Body of pancreas (tissue), 4 donors: ENCODE results near the gene PRKAG2. TPM values are rescaled to one million over a fixed set of nuclear protein-coding genes. Genes with fewer than 3 reads are reported as not detected.

ENCODE experiments used
- ATAC-seq: fragments of 150-250 bp; one replicate; pipeline ENCODE4 v1.9.1; 2016
- DNase-seq, 4 donors: peaks; one replicate each; pipeline ENCODE4 v3.0.0-alpha.2; 2019
- H3K27ac ChIP-seq, 4 donors: fragments of 200-600 bp; sonication (generic); 1 replicate in 3 of 4; 2 replicates in 1 of 4; pipeline versions ENCODE4 v1.5.1 to v1.6.1; 2016 to 2019; ENCODE audit warnings: mild to moderate bottlenecking in 1 of 4, mixed read lengths in 1 of 4, moderate library complexity in 1 of 4
- H3K27me3 ChIP-seq, 2 donors: fragments of 200-600 bp; sonication (generic); one replicate each; pipeline ENCODE4 v1.6.0; 2016; ENCODE audit warnings: mild to moderate bottlenecking in 1 of 2
- H3K36me3 ChIP-seq, 2 donors: fragments of 200-600 bp; sonication (generic); replicated peaks in 1 of 2; 2 replicates each; pipeline ENCODE4 v1.5.1; 2016; ENCODE audit warnings: low read depth in 2 of 2; ENCODE audit not compliant: insufficient read depth in 1 of 2
- H3K4me1 ChIP-seq: fragments of 200-600 bp; sonication (generic); one replicate; pipeline ENCODE4 v1.6.0; 2016
- H3K4me3 ChIP-seq, 2 donors: fragments of 200-600 bp; sonication (generic); 1 replicate in 1 of 2; 2 replicates in 1 of 2; pipeline ENCODE4 v1.5.1; 2016 to 2019
- H3K9me3 ChIP-seq, 3 donors: fragments of 200-600 bp; sonication (generic); 1 replicate in 2 of 3; 2 replicates in 1 of 3; pipeline ENCODE4 v1.5.1; 2016
- POLR2A ChIP-seq, 3 donors: fragments of 450-650 bp; IDR thresholded peaks; one replicate each; pipeline ENCODE4 v1.6.1; 2016; ENCODE audit warnings: antibody characterized with exemption in 3 of 3, mild to moderate bottlenecking in 2 of 3
- WGBS, 2 donors: methylation state at CpG; one replicate each; pipeline ENCODE4 v1.1.5; 2017; 5-methylcytosine and 5-hydroxymethylcytosine counted together
- intact Hi-C: fragments of 100-400 bp; cut with DNase I; formaldehyde crosslinking; loops from one replicate; pipeline ENCODE4 v1.15.1; 2023
- total RNA-seq, 2 donors: library from RNA; depleted of rRNA; stranded (reverse); fragments of >200 nt; gene quantifications; one replicate each; pipeline ENCODE4 v1.1.0, GENCODE V29; 2016
- TF ChIP-seq, protein P1 (sequence below), 7 experiments: fragments of 450-650 bp in 4 of 7; fragments of 200-600 bp in 3 of 7; sonication (generic) in 3 of 7; IDR thresholded peaks; one replicate each; pipeline ENCODE4 v1.5.1; 2016 to 2019; ENCODE audit warnings: antibody characterized with exemption in 7 of 7

The PRKAG2 gene
- total RNA-seq, 2 donors from 2014 or later: 9.9 to 24.4 TPM

DNA sequence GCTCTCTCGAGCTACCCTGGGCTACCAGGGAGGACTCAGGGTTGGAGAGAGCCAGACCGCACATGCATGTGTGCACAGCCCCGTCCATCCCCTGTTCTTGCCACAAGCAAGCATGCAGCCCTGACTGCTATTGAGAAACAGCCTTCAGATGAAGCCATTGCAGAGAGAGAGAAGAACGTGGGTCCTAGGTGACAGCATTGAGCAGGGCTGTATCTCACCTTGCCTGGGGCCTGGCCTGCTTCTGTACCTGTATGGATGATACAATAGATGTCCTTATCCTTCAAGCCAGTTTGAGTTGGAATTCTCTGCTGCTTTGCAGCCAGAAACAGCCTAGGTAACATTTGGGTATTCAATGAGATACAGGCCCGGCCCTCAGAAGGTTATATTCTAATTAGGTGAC lies 229.9 kb downstream of the PRKAG2 start:
- 77 to 79% methylated on average over 5 of the region's 5 CpGs for WGBS, 2 donors
- no peaks in the 10 kb centered on the region for H3K36me3 ChIP-seq
- DNase-seq: no peak
- H3K4me3 ChIP-seq: no peak overlapping the region
- H3K9me3 ChIP-seq: no peaks in the 10 kb centered on the region
- no peaks in the 10 kb centered on the region for H3K27me3 ChIP-seq
- H3K4me1 ChIP-seq: peaks cover 9% of the 10 kb centered on the region
- no peak for ATAC-seq
- no peak for TF ChIP-seq POLR2A (IDR thresholded peaks at IDR 0.05)
- TF ChIP-seq, protein P1, sequence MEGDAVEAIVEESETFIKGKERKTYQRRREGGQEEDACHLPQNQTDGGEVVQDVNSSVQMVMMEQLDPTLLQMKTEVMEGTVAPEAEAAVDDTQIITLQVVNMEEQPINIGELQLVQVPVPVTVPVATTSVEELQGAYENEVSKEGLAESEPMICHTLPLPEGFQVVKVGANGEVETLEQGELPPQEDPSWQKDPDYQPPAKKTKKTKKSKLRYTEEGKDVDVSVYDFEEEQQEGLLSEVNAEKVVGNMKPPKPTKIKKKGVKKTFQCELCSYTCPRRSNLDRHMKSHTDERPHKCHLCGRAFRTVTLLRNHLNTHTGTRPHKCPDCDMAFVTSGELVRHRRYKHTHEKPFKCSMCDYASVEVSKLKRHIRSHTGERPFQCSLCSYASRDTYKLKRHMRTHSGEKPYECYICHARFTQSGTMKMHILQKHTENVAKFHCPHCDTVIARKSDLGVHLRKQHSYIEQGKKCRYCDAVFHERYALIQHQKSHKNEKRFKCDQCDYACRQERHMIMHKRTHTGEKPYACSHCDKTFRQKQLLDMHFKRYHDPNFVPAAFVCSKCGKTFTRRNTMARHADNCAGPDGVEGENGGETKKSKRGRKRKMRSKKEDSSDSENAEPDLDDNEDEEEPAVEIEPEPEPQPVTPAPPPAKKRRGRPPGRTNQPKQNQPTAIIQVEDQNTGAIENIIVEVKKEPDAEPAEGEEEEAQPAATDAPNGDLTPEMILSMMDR (IDR thresholded peaks at IDR 0.05): no peak
- intact Hi-C loops: no loop called here
- H3K27ac ChIP-seq: no peak overlapping the region

DNA sequence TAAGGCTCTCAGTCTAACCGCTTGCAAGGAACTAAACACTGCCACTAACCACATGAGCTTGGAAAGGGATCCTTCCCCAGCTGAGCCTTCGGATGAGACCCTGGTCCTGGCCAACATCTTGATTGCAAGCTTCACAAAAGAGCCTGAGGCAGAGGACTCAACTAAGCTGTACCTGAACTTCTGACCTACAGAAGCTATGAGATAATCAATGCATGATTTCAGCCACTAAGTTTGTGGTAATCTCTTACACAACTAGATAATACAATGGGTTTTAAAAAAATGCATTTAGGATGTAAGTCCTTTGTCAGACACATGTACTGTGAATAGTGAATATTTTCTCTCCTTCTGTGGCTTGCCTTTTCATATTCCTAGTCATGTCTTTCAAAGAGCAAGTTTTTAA lies 231.6 kb downstream of the PRKAG2 start:
- WGBS, 2 donors: 95 to 100% methylated on average over 2 of the region's 2 CpGs
- intact Hi-C loops: no loop called here
- Histone ChIP-seq H3K4me3 (no peak overlapping the region), H3K36me3 (no peaks in the 10 kb centered on the region), H3K27me3 (no peaks in the 10 kb centered on the region), H3K9me3 (no peaks in the 10 kb centered on the region), H3K4me1 (no peaks in the 10 kb centered on the region), H3K27ac (no peak overlapping the region)
- DNase-seq (no peak), ATAC-seq (no peak)
- TF ChIP-seq, protein P1 (IDR thresholded peaks at IDR 0.05): no peak
- no peak for TF ChIP-seq POLR2A (IDR thresholded peaks at IDR 0.05)

DNA sequence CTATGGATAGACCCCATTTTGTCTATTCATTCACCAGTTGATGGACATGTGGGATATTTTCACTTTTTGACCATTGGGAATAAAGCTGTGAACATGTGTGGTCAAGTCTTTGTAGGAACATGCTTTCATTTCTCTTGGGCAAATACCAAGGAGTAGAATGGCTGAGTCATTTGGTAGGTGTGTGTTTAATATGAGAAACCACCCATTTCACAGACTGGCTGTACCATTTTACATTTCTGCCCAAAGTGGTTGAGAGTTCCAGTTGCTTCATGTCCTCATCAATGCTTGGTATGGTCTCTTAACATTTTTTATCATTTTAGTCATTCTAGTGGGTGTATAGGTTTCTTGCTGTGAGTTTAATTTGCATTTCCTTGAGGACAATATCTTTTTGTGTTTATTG lies 232.4 kb downstream of the PRKAG2 start:
- DNase-seq (no peak), ATAC-seq (no peak)
- Histone ChIP-seq H3K4me1 (no peaks in the 10 kb centered on the region), H3K27ac (no peak overlapping the region), H3K36me3 (no peaks in the 10 kb centered on the region), H3K9me3 (no peaks in the 10 kb centered on the region), H3K4me3 (no peak overlapping the region), H3K27me3 (no peaks in the 10 kb centered on the region)
- intact Hi-C loops: no loop called here
- no peak for TF ChIP-seq POLR2A (IDR thresholded peaks at IDR 0.05)
- TF ChIP-seq, protein P1 (IDR thresholded peaks at IDR 0.05): no peak

DNA sequence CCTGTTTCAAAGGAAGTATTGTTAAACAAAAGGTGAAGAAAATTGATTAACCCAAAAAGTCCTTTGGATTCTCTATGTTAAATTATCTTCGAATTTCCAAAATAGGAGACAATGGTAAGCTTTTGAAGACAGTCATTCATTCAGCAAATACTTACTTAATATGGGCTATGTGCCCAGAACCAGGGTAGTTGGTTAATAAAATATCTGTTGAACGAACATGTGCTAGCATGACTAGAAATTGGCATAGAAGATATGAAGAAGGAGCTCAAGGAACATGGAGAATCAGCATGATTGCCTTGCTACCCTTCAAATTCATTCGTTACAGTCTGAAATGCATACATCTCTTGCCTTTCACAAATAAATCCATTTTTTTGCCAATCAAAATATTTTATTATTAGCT lies 234.2 kb downstream of the PRKAG2 start:
- Histone ChIP-seq H3K27me3 (no peaks in the 10 kb centered on the region), H3K36me3 (no peaks in the 10 kb centered on the region), H3K4me1 (no peaks in the 10 kb centered on the region), H3K9me3 (no peaks in the 10 kb centered on the region), H3K4me3 (no peak overlapping the region), H3K27ac (no peak overlapping the region)
- DNase-seq (no peak), ATAC-seq (no peak)
- no peak for TF ChIP-seq POLR2A (IDR thresholded peaks at IDR 0.05)
- TF ChIP-seq, protein P1 (IDR thresholded peaks at IDR 0.05): no peak
- intact Hi-C loops: no loop called here
- WGBS, 2 donors: 58 to 62% methylated on average over 3 of the region's 3 CpGs

DNA sequence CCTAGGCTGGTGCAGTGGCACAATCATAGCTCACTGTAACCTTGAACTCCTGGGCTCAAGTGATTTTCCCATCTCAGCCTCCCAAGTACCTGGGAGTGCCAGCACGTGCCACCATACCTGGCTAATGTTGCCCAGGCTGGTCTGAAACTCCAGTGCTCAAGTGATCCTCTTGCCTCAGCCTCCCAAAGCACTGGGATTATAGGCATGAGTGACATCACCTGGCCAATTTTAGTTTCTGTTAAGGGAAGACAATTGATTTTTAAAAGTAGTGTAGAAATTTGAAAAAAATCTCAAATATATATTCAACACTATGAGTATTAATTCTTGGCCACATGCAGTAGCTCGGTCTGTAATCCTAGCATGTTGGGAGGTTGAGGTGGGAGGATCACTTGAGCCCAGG lies 235.3 kb downstream of the PRKAG2 start:
- no peak overlapping the region for H3K27ac ChIP-seq
- H3K27me3 ChIP-seq: no peaks in the 10 kb centered on the region
- H3K4me3 ChIP-seq: no peak overlapping the region
- DNase-seq: no peak
- TF ChIP-seq, protein P1 (IDR thresholded peaks at IDR 0.05): no peak
- no peak for TF ChIP-seq POLR2A (IDR thresholded peaks at IDR 0.05)
- no peaks in the 10 kb centered on the region for H3K9me3 ChIP-seq
- 89 to 97% methylated on average over 2 of the region's 2 CpGs for WGBS, 2 donors
- no peak for ATAC-seq
- H3K36me3 ChIP-seq: no peaks in the 10 kb centered on the region
- no peaks in the 10 kb centered on the region for H3K4me1 ChIP-seq
- intact Hi-C loops: no loop called here
